Measurements from ENCODE around the gene PALLD. TPM values are rescaled to one million over a fixed set of nuclear protein-coding genes. Genes with fewer than 3 reads are reported as not detected.

Gene PALLD
- total and polyA plus RNA-seq, 2 donors (not counting 3 experiments of a cell fraction or from before 2014, with no cell fraction given) = 13.4 to 48.2 TPM

DNA sequence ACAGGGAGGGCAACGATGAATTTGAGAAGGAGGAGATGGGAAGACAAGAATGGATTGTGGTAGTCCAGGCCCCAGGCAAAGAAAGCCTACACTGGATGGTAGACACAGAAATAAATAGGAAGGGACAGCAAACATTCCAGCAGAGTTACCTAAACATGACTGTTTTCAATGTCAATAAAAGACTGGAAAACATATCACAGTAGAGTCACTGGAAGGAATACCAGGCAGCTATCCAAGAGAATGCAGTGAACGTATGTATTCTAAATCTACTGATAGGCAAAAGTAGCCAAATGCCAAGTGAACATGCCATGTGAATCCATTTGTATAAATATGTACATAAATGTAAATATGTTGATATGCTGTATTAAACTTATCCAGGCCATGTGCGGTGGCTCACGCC lies 183.0 kb downstream of the PALLD start:
- TF ChIP-seq EZH2 (IDR thresholded peaks at IDR 0.05; ENCODE audit: borderline replicate concordance, low read depth, low read length, severe bottlenecking) = no peak
- no peak for TF ChIP-seq JUN (IDR thresholded peaks at IDR 0.05; ENCODE audit: borderline replicate concordance, insufficient read depth, insufficient read length, low read depth)
- TF ChIP-seq, protein P1, sequence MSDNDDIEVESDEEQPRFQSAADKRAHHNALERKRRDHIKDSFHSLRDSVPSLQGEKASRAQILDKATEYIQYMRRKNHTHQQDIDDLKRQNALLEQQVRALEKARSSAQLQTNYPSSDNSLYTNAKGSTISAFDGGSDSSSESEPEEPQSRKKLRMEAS (IDR thresholded peaks at IDR 0.05; ENCODE audit: insufficient read depth, insufficient read length) = no peak
- no peak for TF ChIP-seq MYC (IDR thresholded peaks at IDR 0.05; ENCODE audit: low read depth, low read length)
- TF ChIP-seq FOS (IDR thresholded peaks at IDR 0.05; ENCODE audit: borderline replicate concordance, insufficient read depth, low read length) = no peak
- TF ChIP-seq, protein P2, sequence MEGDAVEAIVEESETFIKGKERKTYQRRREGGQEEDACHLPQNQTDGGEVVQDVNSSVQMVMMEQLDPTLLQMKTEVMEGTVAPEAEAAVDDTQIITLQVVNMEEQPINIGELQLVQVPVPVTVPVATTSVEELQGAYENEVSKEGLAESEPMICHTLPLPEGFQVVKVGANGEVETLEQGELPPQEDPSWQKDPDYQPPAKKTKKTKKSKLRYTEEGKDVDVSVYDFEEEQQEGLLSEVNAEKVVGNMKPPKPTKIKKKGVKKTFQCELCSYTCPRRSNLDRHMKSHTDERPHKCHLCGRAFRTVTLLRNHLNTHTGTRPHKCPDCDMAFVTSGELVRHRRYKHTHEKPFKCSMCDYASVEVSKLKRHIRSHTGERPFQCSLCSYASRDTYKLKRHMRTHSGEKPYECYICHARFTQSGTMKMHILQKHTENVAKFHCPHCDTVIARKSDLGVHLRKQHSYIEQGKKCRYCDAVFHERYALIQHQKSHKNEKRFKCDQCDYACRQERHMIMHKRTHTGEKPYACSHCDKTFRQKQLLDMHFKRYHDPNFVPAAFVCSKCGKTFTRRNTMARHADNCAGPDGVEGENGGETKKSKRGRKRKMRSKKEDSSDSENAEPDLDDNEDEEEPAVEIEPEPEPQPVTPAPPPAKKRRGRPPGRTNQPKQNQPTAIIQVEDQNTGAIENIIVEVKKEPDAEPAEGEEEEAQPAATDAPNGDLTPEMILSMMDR (IDR thresholded peaks at IDR 0.05; ENCODE audit: extremely low read depth in 1 of 2, insufficient read depth in 1 of 2, low read depth in 1 of 2, low read length in 2 of 2) = no peak
- TF ChIP-seq POLR2A (IDR thresholded peaks at IDR 0.05; ENCODE audit: low read depth, low read length) = no peak
- no peak for TF ChIP-seq GATA2 (IDR thresholded peaks at IDR 0.05; ENCODE audit: insufficient read depth, insufficient read length, low read depth, low read length)
- no peak for TF ChIP-seq POLR2AphosphoS5 (IDR thresholded peaks at IDR 0.05; ENCODE audit: insufficient read depth, low read depth, low read length)
- intact Hi-C loops (cut with micrococcal nuclease) (no loop called here), dilution Hi-C loops (cut with MboI; ENCODE audit: extremely low pct_ligation_motif_present, low sequenced_read_pairs) (no loop called here)
- no peaks in the 10 kb centered on the region for H4K20me1 ChIP-seq (replicated peaks; ENCODE audit: control insufficient read depth, extremely low read depth, insufficient read depth, low read length)
- H3K9me3 ChIP-seq (replicated peaks; ENCODE audit: control insufficient read depth, insufficient read depth, low read length) = no peaks in the 10 kb centered on the region
- H3K27me3 ChIP-seq (ENCODE audit: control insufficient read depth in 2 of 2, insufficient read depth in 2 of 2, low read length in 2 of 2) = no peaks in the 10 kb centered on the region
- FAIRE-seq = no peak
- no peak for DNase-seq (ENCODE audit: low read depth, low spot score)
- ChIA-PET POLR2A (no interaction called here), CTCF (no interaction called here)
- no peak overlapping the region for H3K4me3 ChIP-seq (replicated peaks in 1 of 3; ENCODE audit: insufficient read depth in 1 of 3, low read depth in 1 of 3, low read length in 3 of 3)
- no peak overlapping the region for H3K4me2 ChIP-seq (ENCODE audit: insufficient read depth, low read length)
- no TSS peak for BruUV-seq (replicated peaks)
- H3K36me3 ChIP-seq (ENCODE audit: control insufficient read depth in 2 of 2, extremely low read depth in 1 of 2, insufficient read depth in 2 of 2, low read length in 2 of 2) = no peaks in the 10 kb centered on the region
- H3K9ac ChIP-seq (replicated peaks; ENCODE audit: extremely low read depth, insufficient read depth, low read length) = no peak overlapping the region
- no peaks in the 10 kb centered on the region for H3K79me2 ChIP-seq (ENCODE audit: control insufficient read depth, insufficient read depth, low read length)
- no peaks in the 10 kb centered on the region for H3K4me1 ChIP-seq (ENCODE audit: control insufficient read depth, extremely low read depth, insufficient read depth, low read length)
- H3K27ac ChIP-seq (ENCODE audit: insufficient read depth, low read depth, low read length) = no peak overlapping the region
- no peaks in the 10 kb centered on the region for H3K9me1 ChIP-seq (replicated peaks; ENCODE audit: control insufficient read depth, extremely low read depth, insufficient read depth, low read length)
- no peak overlapping the region for H2AFZ ChIP-seq (ENCODE audit: low read depth, low read length)

All from endothelial cell of umbilical vein (primary cell).